K562 (cell line): Measurements from ENCODE around the gene CDK5RAP3. TPM values are rescaled to one million over a fixed set of nuclear protein-coding genes. Genes with fewer than 3 reads are reported as not detected.

Experiments used
- ARID2 ChIP-seq: fragments of 450-650 bp; IDR thresholded peaks from 2 replicates; pipeline ENCODE4 v1.6.1; 2017; ENCODE audit warnings: antibody characterized with exemption, mild to moderate bottlenecking
- CBFA2T3 ChIP-seq: fragments of 450-650 bp; IDR thresholded peaks from 2 replicates; pipeline ENCODE4 v1.6.1; 2017
- ESRRA ChIP-seq: fragments of 450-650 bp; IDR thresholded peaks from 2 replicates; pipeline ENCODE4 v1.6.1; 2014; ENCODE audit warnings: low read depth, mild to moderate bottlenecking, moderate library complexity, borderline replicate concordance
- GTF2F1 ChIP-seq: IDR thresholded peaks from 2 replicates; pipeline ENCODE4 v1.6.1; 2011; ENCODE audit warnings: low read depth, low read length, improper control_type of control experiment
- HDAC1 ChIP-seq, 2 experiments: fragments of 450-650 bp; IDR thresholded peaks; 2 replicates each; pipeline ENCODE4 v1.6.1; 2016 to 2017; ENCODE audit warnings: inconsistent platforms in 1 of 2, mild to moderate bottlenecking in 1 of 2, moderate library complexity in 1 of 2
- POLR2G ChIP-seq: fragments of 200-400 bp; formaldehyde crosslinking; IDR thresholded peaks from 2 replicates; pipeline ENCODE4 v1.6.1; 2017; ENCODE audit warnings: low read depth, mild to moderate bottlenecking, antibody characterized with exemption, low read length, moderate library complexity
- PURB ChIP-seq: sonication (generic); formaldehyde crosslinking; IDR thresholded peaks from 2 replicates; pipeline ENCODE4 v1.9.0; 2021; ENCODE audit warnings: low read depth, mild to moderate bottlenecking, missing genetic modification reagents
- SMARCA5 ChIP-seq: fragments of 450-650 bp; IDR thresholded peaks from 2 replicates; pipeline ENCODE4 v1.6.1; 2016
- TRIM28 ChIP-seq: fragments of 450-650 bp; IDR thresholded peaks from 2 replicates; pipeline ENCODE4 v1.6.1; 2017
- ZKSCAN1 ChIP-seq: fragments of 150-350 bp; IDR thresholded peaks from 2 replicates; pipeline ENCODE4 v1.6.1; 2016; ENCODE audit warnings: low read depth, low read length
- ZNF79 ChIP-seq: fragments of 250-450 bp; sonication (Bioruptor Pico); IDR thresholded peaks from 2 replicates; pipeline ENCODE4 v1.4.0; 2020; ENCODE audit warnings: low read depth, mild to moderate bottlenecking, moderate library complexity
- polyA plus RNA-seq, 8 experiments: library from polyadenylated mRNA; depleted of rRNA in 4 of 8; stranded (reverse) in 5 of 8; unstranded in 3 of 8; fragments of >200 nt; fragmentation: Nextera tagmentation in 2 of 8; fragmentation: Illumina TruSeq in 1 of 8; extraction: Ambion mirVana in 2 of 8; extraction: Trizol in 1 of 8; gene quantifications; 2 replicates each; pipeline versions ENCODE4 v1.2.1 to v1.2.3, GENCODE V29; 2011 to 2014; ENCODE audit warnings: inconsistent platforms in 1 of 8, missing spikeins in 1 of 8
- total RNA-seq, 7 experiments: library from RNA; depleted of rRNA in 6 of 7; stranded (reverse); fragments of >200 nt in 6 of 7; fragmentation: Illumina TruSeq in 2 of 7; extraction: Trizol in 2 of 7; gene quantifications; 2 replicates each; pipeline versions ENCODE4 v1.2.1 to v1.2.3, GENCODE V29; 2011 to 2021; ENCODE audit warnings: low replicate concordance in 1 of 7
- TF ChIP-seq, protein P1 (sequence below): fragments of 150-350 bp; conservative IDR thresholded peaks from 2 replicates; pipeline ENCODE4 v1.6.1; 2014; ENCODE audit warnings: low read length
- TF ChIP-seq, protein P2 (sequence below): fragments of 150-350 bp; IDR thresholded peaks from 2 replicates; pipeline ENCODE4 v1.6.1; 2014; ENCODE audit warnings: low read depth, mild to moderate bottlenecking, low read length, borderline replicate concordance
- TF ChIP-seq, protein P3 (sequence below): IDR thresholded peaks from 2 replicates; pipeline ENCODE4 v1.6.1; 2011; ENCODE audit not compliant: insufficient read length; ENCODE audit errors: extremely low read depth
- TF ChIP-seq, protein P4 (sequence below): fragments of 250-450 bp; sonication (Bioruptor Pico); IDR thresholded peaks from 2 replicates; pipeline ENCODE4 v1.5.0; 2021
- TF ChIP-seq, protein P5 (sequence below): conservative IDR thresholded peaks from 2 replicates; pipeline ENCODE4 v1.6.1; 2011; ENCODE audit warnings: low read depth, mild to moderate bottlenecking, low read length; ENCODE audit not compliant: control insufficient read depth
- TF ChIP-seq, protein P6 (sequence below): fragments of 450-650 bp; formaldehyde crosslinking; IDR thresholded peaks from 2 replicates; pipeline ENCODE4 v1.4.0; 2022; ENCODE audit warnings: mild to moderate bottlenecking, moderate library complexity

CDK5RAP3 gene
- total and polyA plus RNA-seq, 9 of the 15 experiments (the other 6 are each of a cell fraction or from before 2014, with no cell fraction given): 44.2 to 202 (median 91.5) TPM

DNA sequence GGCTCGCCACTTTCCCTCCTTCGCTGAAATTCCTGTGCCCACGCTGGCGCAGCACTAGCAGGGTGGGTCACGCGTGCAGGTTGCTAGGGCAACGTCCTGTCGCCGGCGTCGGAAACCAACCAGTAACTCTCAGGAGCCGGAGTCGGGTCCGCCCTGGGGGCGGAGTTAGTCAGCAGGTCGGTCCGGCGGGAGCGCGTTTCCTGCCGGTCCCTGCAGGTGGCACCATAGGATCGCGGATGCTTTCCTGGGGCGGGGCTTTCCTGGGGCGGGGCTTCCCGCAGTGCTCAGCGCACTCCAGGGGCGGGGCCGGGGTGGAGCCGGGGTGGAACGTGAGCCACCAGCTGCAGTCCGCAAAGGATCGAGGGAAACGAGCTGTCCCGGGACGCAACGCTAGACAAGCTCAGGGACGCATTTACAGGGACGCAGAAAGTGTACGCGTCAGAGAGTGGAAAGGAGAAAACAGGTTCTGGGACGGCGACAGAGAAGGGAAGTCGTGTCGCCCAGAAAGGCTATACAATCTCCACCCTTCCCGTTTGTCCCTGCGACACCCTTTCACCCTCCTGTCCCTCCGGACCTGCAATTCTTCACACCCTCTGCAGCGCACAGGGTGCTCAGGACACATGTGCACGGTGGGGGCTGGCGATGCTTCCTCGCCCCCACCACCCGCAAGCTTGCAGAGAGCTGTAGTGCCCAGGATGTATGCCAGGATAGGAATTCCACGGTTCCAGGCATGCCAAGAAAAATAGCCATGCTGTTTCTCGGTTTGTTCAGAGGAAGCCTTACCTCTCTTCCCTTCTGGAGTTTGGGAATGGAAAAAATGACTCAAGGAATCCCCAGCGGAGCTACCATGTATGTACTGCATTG lies 54.4 kb downstream of the CDK5RAP3 start (continued):
- TF ChIP-seq, protein P1, sequence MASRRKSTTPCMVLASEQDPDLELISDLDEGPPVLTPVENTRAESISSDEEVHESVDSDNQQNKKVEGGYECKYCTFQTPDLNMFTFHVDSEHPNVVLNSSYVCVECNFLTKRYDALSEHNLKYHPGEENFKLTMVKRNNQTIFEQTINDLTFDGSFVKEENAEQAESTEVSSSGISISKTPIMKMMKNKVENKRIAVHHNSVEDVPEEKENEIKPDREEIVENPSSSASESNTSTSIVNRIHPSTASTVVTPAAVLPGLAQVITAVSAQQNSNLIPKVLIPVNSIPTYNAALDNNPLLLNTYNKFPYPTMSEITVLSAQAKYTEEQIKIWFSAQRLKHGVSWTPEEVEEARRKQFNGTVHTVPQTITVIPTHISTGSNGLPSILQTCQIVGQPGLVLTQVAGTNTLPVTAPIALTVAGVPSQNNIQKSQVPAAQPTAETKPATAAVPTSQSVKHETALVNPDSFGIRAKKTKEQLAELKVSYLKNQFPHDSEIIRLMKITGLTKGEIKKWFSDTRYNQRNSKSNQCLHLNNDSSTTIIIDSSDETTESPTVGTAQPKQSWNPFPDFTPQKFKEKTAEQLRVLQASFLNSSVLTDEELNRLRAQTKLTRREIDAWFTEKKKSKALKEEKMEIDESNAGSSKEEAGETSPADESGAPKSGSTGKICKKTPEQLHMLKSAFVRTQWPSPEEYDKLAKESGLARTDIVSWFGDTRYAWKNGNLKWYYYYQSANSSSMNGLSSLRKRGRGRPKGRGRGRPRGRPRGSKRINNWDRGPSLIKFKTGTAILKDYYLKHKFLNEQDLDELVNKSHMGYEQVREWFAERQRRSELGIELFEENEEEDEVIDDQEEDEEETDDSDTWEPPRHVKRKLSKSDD: no peak
- no peak for TF ChIP-seq ZNF79
- TF ChIP-seq, protein P2, sequence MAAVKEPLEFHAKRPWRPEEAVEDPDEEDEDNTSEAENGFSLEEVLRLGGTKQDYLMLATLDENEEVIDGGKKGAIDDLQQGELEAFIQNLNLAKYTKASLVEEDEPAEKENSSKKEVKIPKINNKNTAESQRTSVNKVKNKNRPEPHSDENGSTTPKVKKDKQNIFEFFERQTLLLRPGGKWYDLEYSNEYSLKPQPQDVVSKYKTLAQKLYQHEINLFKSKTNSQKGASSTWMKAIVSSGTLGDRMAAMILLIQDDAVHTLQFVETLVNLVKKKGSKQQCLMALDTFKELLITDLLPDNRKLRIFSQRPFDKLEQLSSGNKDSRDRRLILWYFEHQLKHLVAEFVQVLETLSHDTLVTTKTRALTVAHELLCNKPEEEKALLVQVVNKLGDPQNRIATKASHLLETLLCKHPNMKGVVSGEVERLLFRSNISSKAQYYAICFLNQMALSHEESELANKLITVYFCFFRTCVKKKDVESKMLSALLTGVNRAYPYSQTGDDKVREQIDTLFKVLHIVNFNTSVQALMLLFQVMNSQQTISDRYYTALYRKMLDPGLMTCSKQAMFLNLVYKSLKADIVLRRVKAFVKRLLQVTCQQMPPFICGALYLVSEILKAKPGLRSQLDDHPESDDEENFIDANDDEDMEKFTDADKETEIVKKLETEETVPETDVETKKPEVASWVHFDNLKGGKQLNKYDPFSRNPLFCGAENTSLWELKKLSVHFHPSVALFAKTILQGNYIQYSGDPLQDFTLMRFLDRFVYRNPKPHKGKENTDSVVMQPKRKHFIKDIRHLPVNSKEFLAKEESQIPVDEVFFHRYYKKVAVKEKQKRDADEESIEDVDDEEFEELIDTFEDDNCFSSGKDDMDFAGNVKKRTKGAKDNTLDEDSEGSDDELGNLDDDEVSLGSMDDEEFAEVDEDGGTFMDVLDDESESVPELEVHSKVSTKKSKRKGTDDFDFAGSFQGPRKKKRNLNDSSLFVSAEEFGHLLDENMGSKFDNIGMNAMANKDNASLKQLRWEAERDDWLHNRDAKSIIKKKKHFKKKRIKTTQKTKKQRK: no peak
- TF ChIP-seq GTF2F1: no peak
- TF ChIP-seq, protein P3, sequence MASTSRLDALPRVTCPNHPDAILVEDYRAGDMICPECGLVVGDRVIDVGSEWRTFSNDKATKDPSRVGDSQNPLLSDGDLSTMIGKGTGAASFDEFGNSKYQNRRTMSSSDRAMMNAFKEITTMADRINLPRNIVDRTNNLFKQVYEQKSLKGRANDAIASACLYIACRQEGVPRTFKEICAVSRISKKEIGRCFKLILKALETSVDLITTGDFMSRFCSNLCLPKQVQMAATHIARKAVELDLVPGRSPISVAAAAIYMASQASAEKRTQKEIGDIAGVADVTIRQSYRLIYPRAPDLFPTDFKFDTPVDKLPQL: no peak
- TF ChIP-seq, protein P4, sequence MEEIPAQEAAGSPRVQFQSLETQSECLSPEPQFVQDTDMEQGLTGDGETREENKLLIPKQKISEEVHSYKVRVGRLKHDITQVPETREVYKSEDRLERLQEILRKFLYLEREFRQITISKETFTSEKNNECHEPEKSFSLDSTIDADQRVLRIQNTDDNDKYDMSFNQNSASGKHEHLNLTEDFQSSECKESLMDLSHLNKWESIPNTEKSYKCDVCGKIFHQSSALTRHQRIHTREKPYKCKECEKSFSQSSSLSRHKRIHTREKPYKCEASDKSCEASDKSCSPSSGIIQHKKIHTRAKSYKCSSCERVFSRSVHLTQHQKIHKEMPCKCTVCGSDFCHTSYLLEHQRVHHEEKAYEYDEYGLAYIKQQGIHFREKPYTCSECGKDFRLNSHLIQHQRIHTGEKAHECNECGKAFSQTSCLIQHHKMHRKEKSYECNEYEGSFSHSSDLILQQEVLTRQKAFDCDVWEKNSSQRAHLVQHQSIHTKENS (CRISPR knock-in tag): no peak
- no peak for TF ChIP-seq POLR2G
- no peak for TF ChIP-seq CBFA2T3
- TF ChIP-seq, protein P5, sequence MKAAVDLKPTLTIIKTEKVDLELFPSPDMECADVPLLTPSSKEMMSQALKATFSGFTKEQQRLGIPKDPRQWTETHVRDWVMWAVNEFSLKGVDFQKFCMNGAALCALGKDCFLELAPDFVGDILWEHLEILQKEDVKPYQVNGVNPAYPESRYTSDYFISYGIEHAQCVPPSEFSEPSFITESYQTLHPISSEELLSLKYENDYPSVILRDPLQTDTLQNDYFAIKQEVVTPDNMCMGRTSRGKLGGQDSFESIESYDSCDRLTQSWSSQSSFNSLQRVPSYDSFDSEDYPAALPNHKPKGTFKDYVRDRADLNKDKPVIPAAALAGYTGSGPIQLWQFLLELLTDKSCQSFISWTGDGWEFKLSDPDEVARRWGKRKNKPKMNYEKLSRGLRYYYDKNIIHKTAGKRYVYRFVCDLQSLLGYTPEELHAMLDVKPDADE: no peak
- TF ChIP-seq HDAC1 (IDR thresholded peaks at IDR 0.05): peak in 1 of 2 experiments; percentile 81; a peak in 2 of 4 replicates
- no peak for TF ChIP-seq ARID2
- TF ChIP-seq TRIM28: no peak
- TF ChIP-seq PURB (CRISPR knock-in tag): no peak
- TF ChIP-seq, protein P6, sequence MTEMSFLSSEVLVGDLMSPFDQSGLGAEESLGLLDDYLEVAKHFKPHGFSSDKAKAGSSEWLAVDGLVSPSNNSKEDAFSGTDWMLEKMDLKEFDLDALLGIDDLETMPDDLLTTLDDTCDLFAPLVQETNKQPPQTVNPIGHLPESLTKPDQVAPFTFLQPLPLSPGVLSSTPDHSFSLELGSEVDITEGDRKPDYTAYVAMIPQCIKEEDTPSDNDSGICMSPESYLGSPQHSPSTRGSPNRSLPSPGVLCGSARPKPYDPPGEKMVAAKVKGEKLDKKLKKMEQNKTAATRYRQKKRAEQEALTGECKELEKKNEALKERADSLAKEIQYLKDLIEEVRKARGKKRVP (CRISPR knock-in tag): no peak
- TF ChIP-seq ZKSCAN1: no peak
- no peak for TF ChIP-seq SMARCA5
- TF ChIP-seq ESRRA: no peak
